Heart left ventricle (tissue), 16 donors: Measurements from ENCODE around the gene LCP1. TPM values are rescaled to one million over a fixed set of nuclear protein-coding genes. Genes with fewer than 3 reads are reported as not detected.

Experiments
- ATAC-seq, 4 donors: fragments of 200-7000 bp; cut with Tn5 transposase; one replicate each; pipeline ENCODE4 v1.9.1; 2020 to 2022; ENCODE audit warnings: moderate library complexity in 4 of 4, mild to moderate bottlenecking in 3 of 4, moderate number of reproducible peaks in 1 of 4
- DNase-seq, 5 donors: peaks; one replicate each; pipeline ENCODE4 v3.0.0-alpha.2; 2020
- H3K27ac ChIP-seq, 12 donors: fragments of 200-600 bp; sonication (generic) in 4 of 12; one replicate each; pipeline versions ENCODE4 v1.5.0 to v1.8.0; 2016 to 2022; ENCODE audit warnings: mild to moderate bottlenecking in 2 of 12
- H3K27me3 ChIP-seq, 9 donors: fragments of 200-600 bp; sonication (generic) in 2 of 9; one replicate each; pipeline versions ENCODE4 v1.5.1 to v1.8.0; 2016 to 2022; ENCODE audit warnings: mild to moderate bottlenecking in 3 of 9
- H3K36me3 ChIP-seq, 9 donors: fragments of 200-600 bp; sonication (generic) in 2 of 9; one replicate each; pipeline versions ENCODE4 v1.5.0 to v1.8.0; 2018 to 2022; ENCODE audit warnings: mild to moderate bottlenecking in 2 of 9
- H3K4me1 ChIP-seq, 12 donors: fragments of 200-600 bp; sonication (generic) in 4 of 12; one replicate each; pipeline versions ENCODE4 v1.5.0 to v1.8.0; 2016 to 2022; ENCODE audit warnings: mild to moderate bottlenecking in 3 of 12
- H3K4me3 ChIP-seq, 12 donors: fragments of 200-600 bp; sonication (generic) in 4 of 12; one replicate each; pipeline versions ENCODE4 v1.5.0 to v1.8.0; 2017 to 2022; ENCODE audit warnings: mild to moderate bottlenecking in 9 of 12, moderate library complexity in 4 of 12
- H3K9me3 ChIP-seq, 12 donors: fragments of 200-600 bp; sonication (generic) in 4 of 12; one replicate each; pipeline versions ENCODE4 v1.5.0 to v1.8.0; 2016 to 2022; ENCODE audit warnings: mild to moderate bottlenecking in 1 of 12
- POLR2A ChIP-seq, 2 donors: fragments of 450-650 bp; IDR thresholded peaks; one replicate each; pipeline ENCODE4 v1.6.1; 2017; ENCODE audit warnings: antibody characterized with exemption in 2 of 2, mild to moderate bottlenecking in 2 of 2, moderate library complexity in 2 of 2
- WGBS, 4 donors: extraction: QIAGEN DNeasy Blood & Tissue Kit in 2 of 4; methylation state at CpG; one replicate each; pipeline versions ENCODE4 v1.1.5 to v1.1.7; 2013 to 2018; 5-methylcytosine and 5-hydroxymethylcytosine counted together
- intact Hi-C, 10 donors: fragments of 100-400 bp; cut with DNase I; formaldehyde crosslinking; loops; one replicate each; pipeline versions ENCODE4 v1.11.1 to v1.14.2; 2022
- polyA plus RNA-seq, 2 donors: library from polyadenylated mRNA; stranded (reverse); fragments of 200-250 nt; gene quantifications; one replicate each; pipeline ENCODE4 v1.2.3, GENCODE V29; 2013
- total RNA-seq, 9 donors: library from RNA; depleted of rRNA in 2 of 9; stranded (reverse); fragments of >200 nt in 2 of 9; fragmentation: NEBNext Ultra II Directional in 3 of 9; extraction: Animal tissue kit (Norgen Biotek cat#: 25700) in 3 of 9; gene quantifications; one replicate each; pipeline versions ENCODE4 v1.1.0 to v1.2.4, GENCODE V29; 2016 to 2023
- TF ChIP-seq, protein P1 (sequence below), 12 donors: fragments of 200-600 bp; sonication (generic) in 4 of 12; IDR thresholded peaks; one replicate each; pipeline versions ENCODE4 v1.5.0 to v1.8.0; 2018 to 2022; ENCODE audit warnings: antibody characterized with exemption in 12 of 12, mild to moderate bottlenecking in 5 of 12
- donor health status: ischemic (EF 13 %, LVEDD 7.1; RV severe dilation, severe dysfunction).
- donor health status: healthy with polysubstance abuse.
- donor health status: DM: no; HTN: yes; CAD: no.
- donor health status: DM: no; HTN: no; CAD: no.
- donor health status: ischemic (EF 25% LVEDD 6.9; RV normal size, moderate dysfunction).
- donor health status: ischemic (EF 25% LVEDD 5.7; RV mildly dilated, moderate dysfunction).
- donor health status: healthy.
- donor health status: DM: yes; HTN: yes; CAD: no.
- donor health status: ischemic (EF 35%, LVEDD 5.7; RV mildly dilated, moderate dysfunction).
- donor health status: nonischemic (EF 11% LVEDD 7.7; RV severe dilation, severe dysfunction).
- donor health status: DM: yes; HTN: yes; CAD: no.
- donor health status: PGD.
- donor health status: ischemic (EF 29% LVEDD 5.4; RV normal size, mild dysfunction).
- donor health status: nonischemic (EF 23%, LVEDD 6.1; RV moderate dilation, normal function).

LCP1 gene
- total and polyA plus RNA-seq, 11 donors = 1.9 to 230 (median 10.9) TPM

DNA sequence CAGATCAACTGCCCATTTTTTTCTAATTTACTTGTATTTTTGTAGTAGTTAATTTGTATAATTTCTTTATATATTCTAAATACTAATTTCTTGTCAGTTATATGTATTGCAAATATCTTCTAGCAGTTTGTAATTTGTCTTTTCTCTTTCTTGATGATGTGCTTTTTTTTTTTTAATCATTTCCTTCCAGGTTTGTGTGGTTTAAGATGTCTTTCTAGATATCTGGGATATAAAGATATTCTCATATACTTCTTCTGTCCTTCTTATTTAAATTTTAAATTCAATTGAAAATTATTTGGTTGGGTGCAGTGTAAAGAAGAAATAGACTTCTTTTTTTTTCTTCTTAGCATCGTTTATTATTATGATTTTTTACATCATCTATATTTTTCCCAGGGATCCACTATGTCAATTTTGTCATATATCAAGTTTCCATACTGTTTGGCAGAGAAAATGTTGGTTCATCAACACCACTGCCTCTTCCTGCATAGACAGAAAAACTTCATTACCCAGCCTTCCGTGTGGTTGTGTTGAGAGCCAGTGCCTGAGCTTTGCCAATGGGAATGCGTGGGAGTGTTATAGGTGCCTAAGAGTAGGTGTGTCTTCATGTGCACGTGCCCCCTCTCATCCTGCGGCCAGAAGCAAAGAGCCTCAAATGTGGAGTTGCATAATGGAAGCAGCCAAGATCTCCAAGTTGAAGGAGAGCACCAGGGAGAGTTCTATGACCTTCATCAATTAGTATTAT, 93.0 kb downstream of the LCP1 start:
- Histone ChIP-seq H3K4me1 (no peaks in the 10 kb centered on the region), H3K36me3 (no peaks in the 10 kb centered on the region), H3K9me3 (no peaks in the 10 kb centered on the region), H3K27ac (no peak overlapping the region), H3K4me3 (no peak overlapping the region), H3K27me3 (peaks cover 0 to 7% (median 0%) of the 10 kb centered on the region in 9 donors)
- 70 to 74% (median 71%) methylated on average over 5 of the region's 5 CpGs for WGBS, 4 donors
- TF ChIP-seq POLR2A (IDR thresholded peaks at IDR 0.05) = no peak
- TF ChIP-seq, protein P1, sequence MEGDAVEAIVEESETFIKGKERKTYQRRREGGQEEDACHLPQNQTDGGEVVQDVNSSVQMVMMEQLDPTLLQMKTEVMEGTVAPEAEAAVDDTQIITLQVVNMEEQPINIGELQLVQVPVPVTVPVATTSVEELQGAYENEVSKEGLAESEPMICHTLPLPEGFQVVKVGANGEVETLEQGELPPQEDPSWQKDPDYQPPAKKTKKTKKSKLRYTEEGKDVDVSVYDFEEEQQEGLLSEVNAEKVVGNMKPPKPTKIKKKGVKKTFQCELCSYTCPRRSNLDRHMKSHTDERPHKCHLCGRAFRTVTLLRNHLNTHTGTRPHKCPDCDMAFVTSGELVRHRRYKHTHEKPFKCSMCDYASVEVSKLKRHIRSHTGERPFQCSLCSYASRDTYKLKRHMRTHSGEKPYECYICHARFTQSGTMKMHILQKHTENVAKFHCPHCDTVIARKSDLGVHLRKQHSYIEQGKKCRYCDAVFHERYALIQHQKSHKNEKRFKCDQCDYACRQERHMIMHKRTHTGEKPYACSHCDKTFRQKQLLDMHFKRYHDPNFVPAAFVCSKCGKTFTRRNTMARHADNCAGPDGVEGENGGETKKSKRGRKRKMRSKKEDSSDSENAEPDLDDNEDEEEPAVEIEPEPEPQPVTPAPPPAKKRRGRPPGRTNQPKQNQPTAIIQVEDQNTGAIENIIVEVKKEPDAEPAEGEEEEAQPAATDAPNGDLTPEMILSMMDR (IDR thresholded peaks at IDR 0.05) = no peak
- no peak for ATAC-seq
- DNase-seq = no peak
- intact Hi-C loops = no loop called here

DNA sequence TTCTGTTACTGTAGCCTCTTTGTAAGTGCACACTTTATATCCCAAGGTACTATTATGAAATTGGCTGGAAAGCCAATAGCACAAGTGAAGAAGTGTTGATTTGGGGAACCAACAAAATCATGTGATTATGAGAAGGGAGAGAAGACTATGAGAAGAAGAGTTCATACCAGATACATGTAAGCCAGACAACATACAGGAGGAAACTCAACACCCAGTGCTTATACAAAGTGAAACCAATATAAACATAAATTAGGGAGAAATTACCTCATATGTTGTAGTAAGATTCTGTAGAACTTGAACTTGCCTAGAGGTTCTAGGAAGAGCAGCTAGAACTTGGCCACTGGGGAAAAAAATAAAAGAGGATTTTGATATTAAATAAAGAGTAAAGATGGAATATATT, 94.5 kb downstream of the LCP1 start:
- no peaks in the 10 kb centered on the region for H3K4me1 ChIP-seq
- intact Hi-C loops = no loop called here
- DNase-seq = no peak
- no peak for ATAC-seq
- TF ChIP-seq POLR2A (IDR thresholded peaks at IDR 0.05) = no peak
- TF ChIP-seq, protein P1 (IDR thresholded peaks at IDR 0.05) = no peak
- no peak overlapping the region for H3K4me3 ChIP-seq
- no peaks in the 10 kb centered on the region for H3K9me3 ChIP-seq
- H3K36me3 ChIP-seq = no peaks in the 10 kb centered on the region
- no peak overlapping the region for H3K27ac ChIP-seq
- peaks cover 0 to 7% (median 0%) of the 10 kb centered on the region in 9 donors for H3K27me3 ChIP-seq

DNA sequence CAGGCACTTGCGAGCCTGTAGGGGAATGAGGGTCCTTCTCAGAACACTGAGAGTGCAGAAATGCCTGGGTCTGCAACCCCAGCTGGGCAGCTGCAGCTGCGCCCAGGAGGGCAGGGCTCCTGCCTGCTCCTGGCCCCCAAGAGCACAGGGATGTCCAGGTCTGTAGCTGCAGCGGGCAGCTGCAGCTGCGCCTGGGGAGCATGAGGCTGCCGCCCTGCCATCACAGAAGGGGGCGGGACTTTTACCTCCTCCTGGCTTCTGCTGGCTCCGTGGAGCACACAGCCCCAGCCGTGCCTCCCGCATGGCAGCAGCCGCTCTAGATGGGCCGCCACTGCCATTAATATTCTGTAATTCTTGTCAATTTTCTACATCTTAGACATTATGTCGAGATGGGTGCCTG, 95.0 kb downstream of the LCP1 start:
- 90 to 95% (median 92%) methylated on average over 9 to 12 of the region's 12 CpGs for WGBS, 4 donors
- no peaks in the 10 kb centered on the region for H3K36me3 ChIP-seq
- intact Hi-C loops = no loop called here
- DNase-seq (no peak), ATAC-seq (no peak)
- H3K4me3 ChIP-seq = no peak overlapping the region
- no peaks in the 10 kb centered on the region for H3K9me3 ChIP-seq
- H3K27me3 ChIP-seq = peaks cover 0 to 7% (median 0%) of the 10 kb centered on the region in 9 donors
- TF ChIP-seq, protein P1 (IDR thresholded peaks at IDR 0.05) = no peak
- no peak for TF ChIP-seq POLR2A (IDR thresholded peaks at IDR 0.05)
- no peak overlapping the region for H3K27ac ChIP-seq
- H3K4me1 ChIP-seq = no peaks in the 10 kb centered on the region

GRCh38 chr13:46086421-46086922, 95.5 kb downstream of the LCP1 start:
- no peak for TF ChIP-seq POLR2A (IDR thresholded peaks at IDR 0.05)
- TF ChIP-seq, protein P1 (IDR thresholded peaks at IDR 0.05) = no peak
- Histone ChIP-seq H3K27ac (no peak overlapping the region), H3K36me3 (no peaks in the 10 kb centered on the region), H3K9me3 (no peaks in the 10 kb centered on the region), H3K4me1 (no peaks in the 10 kb centered on the region), H3K27me3 (peaks cover 0 to 7% (median 0%) of the 10 kb centered on the region in 9 donors), H3K4me3 (no peak overlapping the region)
- ATAC-seq (no peak), DNase-seq (no peak)
- 63 to 91% (median 79%) methylated on average over 3 to 12 of the region's 12 CpGs for WGBS, 4 donors
- intact Hi-C loops = no loop called here
